Measurements from ENCODE around the gene AAK1.

- TF ChIP-seq CTCF (IDR thresholded peaks at IDR 0.05) (no peak), POLR2A (IDR thresholded peaks at IDR 0.05) (no peak)
Observed at GRCh38 chr2:69524799-69525198, 118.7 kb downstream of the AAK1 start.
